Fibroblast of lung (primary cell): ENCODE results near the gene DOK3. TPM values are rescaled to one million over a fixed set of nuclear protein-coding genes. Genes with fewer than 3 reads are reported as not detected.

ENCODE experiments used
- DNase-seq, 2 donors: peaks; one replicate each; pipeline versions ENCODE4 v3.0.0 to v3.0.0-alpha.2; 2010; ENCODE audit warnings: low read depth in 2 of 2
- H2AFZ ChIP-seq: 2 replicates; pipeline ENCODE4 v1.5.1; 2012; ENCODE audit warnings: low read length, control low read depth, inconsistent platforms
- H3K27ac ChIP-seq: 2 replicates; pipeline ENCODE4 v1.5.1; 2011; ENCODE audit warnings: low read length, control low read depth; ENCODE audit not compliant: insufficient read depth
- H3K27me3 ChIP-seq: 2 replicates; pipeline ENCODE4 v1.5.1; 2011; ENCODE audit warnings: mild to moderate bottlenecking, low read length; ENCODE audit not compliant: control insufficient read depth, insufficient read depth
- H3K36me3 ChIP-seq: 2 replicates; pipeline ENCODE4 v1.5.1; 2011; ENCODE audit warnings: low read length; ENCODE audit not compliant: control insufficient read depth, insufficient read depth
- H3K4me1 ChIP-seq: 2 replicates; pipeline ENCODE4 v1.5.1; 2011; ENCODE audit warnings: low read length; ENCODE audit not compliant: control insufficient read depth, insufficient read depth; ENCODE audit errors: extremely low read depth
- H3K4me2 ChIP-seq: 2 replicates; pipeline ENCODE4 v1.5.1; 2011; ENCODE audit warnings: low read length, control low read depth; ENCODE audit not compliant: insufficient read depth; ENCODE audit errors: extremely low read depth
- H3K4me3 ChIP-seq, 4 experiments: fragments of 200-600 bp in 1 of 4; sonication (generic) in 1 of 4; replicated peaks in 1 of 4; 2 replicates each; pipeline ENCODE4 v1.5.1; 2011 to 2016; ENCODE audit warnings: low read length in 4 of 4, low read depth in 3 of 4, mild to moderate bottlenecking in 3 of 4, control low read depth in 2 of 4, inconsistent platforms in 1 of 4, mixed read lengths in 1 of 4; ENCODE audit not compliant: insufficient read depth in 1 of 4; ENCODE audit errors: control extremely low read depth in 1 of 4
- H3K79me2 ChIP-seq: 2 replicates; pipeline ENCODE4 v1.5.1; 2012; ENCODE audit warnings: mild to moderate bottlenecking, low read length, inconsistent platforms; ENCODE audit not compliant: control insufficient read depth, insufficient read depth
- H3K9ac ChIP-seq: 2 replicates; pipeline ENCODE4 v1.5.1; 2011; ENCODE audit warnings: mild to moderate bottlenecking, low read length, control low read depth; ENCODE audit not compliant: insufficient read depth
- H3K9me3 ChIP-seq: 2 replicates; pipeline ENCODE4 v1.5.1; 2012; ENCODE audit warnings: low read depth, low read length; ENCODE audit not compliant: control insufficient read depth, insufficient read depth
- H4K20me1 ChIP-seq: 2 replicates; pipeline ENCODE4 v1.5.1; 2011; ENCODE audit warnings: low read length; ENCODE audit not compliant: control insufficient read depth, insufficient read depth; ENCODE audit errors: extremely low read depth
- CTCF ChIP-seq, 2 donors: IDR thresholded peaks in 1 of 2; conservative IDR thresholded peaks in 1 of 2; 1 replicate in 1 of 2; 2 replicates in 1 of 2; pipeline ENCODE4 v1.5.1; 2011 to 2012; ENCODE audit warnings: low read length in 2 of 2, control low read depth in 1 of 2, inconsistent platforms in 1 of 2, low read depth in 1 of 2, mild to moderate bottlenecking in 1 of 2
- EZH2 ChIP-seq: IDR thresholded peaks from 2 replicates; pipeline ENCODE4 v1.5.1; 2012; ENCODE audit warnings: low read length, control low read depth, mild to moderate bottlenecking; ENCODE audit errors: missing control alignments
- polyA plus RNA-seq, 2 donors: library from polyadenylated mRNA; depleted of rRNA in 1 of 2; stranded (reverse) in 1 of 2; unstranded in 1 of 2; fragments of >200 nt; gene quantifications; 2 replicates each; pipeline ENCODE4 v1.2.1, GENCODE V29; 2011 to 2012; ENCODE audit warnings: missing spikeins in 1 of 2
- total RNA-seq: library from RNA; depleted of rRNA; stranded (reverse); fragments of >200 nt; gene quantifications from 2 replicates; pipeline ENCODE4 v1.2.1, GENCODE V29; 2014

Gene DOK3
- total and polyA plus RNA-seq, 2 donors (not counting 1 experiment from before 2014, with no cell fraction given), result 0.99 to 1.5 TPM

GRCh38 chr5:177531209-177531940, 21.7 kb upstream of the DOK3 start:
- TF ChIP-seq CTCF (conservative IDR thresholded peaks at IDR 0.05 in 1 of 2, IDR thresholded peaks at IDR 0.05 in 1 of 2; ENCODE audit: low read depth in 1 of 2, low read length in 2 of 2), result no peak
- no peak for TF ChIP-seq EZH2
- DNase-seq, result no peak

GRCh38 chr5:177530638-177531037, 21.0 kb upstream of the DOK3 start:
- no peak overlapping the region for H3K4me3 ChIP-seq
- H3K4me1 ChIP-seq, result no peaks in the 10 kb centered on the region
- H3K4me2 ChIP-seq, result no peak overlapping the region
- peaks cover 44% of the 10 kb centered on the region for H3K36me3 ChIP-seq
- no peak overlapping the region for H3K9ac ChIP-seq
- no peak for DNase-seq
- H3K9me3 ChIP-seq, result no peaks in the 10 kb centered on the region
- H3K27me3 ChIP-seq, result no peaks in the 10 kb centered on the region
- TF ChIP-seq EZH2, result no peak
- TF ChIP-seq CTCF (conservative IDR thresholded peaks at IDR 0.05 in 1 of 2, IDR thresholded peaks at IDR 0.05 in 1 of 2; ENCODE audit: low read depth in 1 of 2, low read length in 2 of 2), result no peak
- no peak overlapping the region for H3K27ac ChIP-seq
- H3K79me2 ChIP-seq, result peaks cover 9% of the 10 kb centered on the region
- H2AFZ ChIP-seq, result no peak overlapping the region
- no peaks in the 10 kb centered on the region for H4K20me1 ChIP-seq

More at GRCh38 chr5:177531209-177531940, 21.7 kb upstream of the DOK3 start:
- Histone ChIP-seq H2AFZ (no peak overlapping the region), H3K4me3 (no peak overlapping the region), H3K27me3 (no peaks in the 10 kb centered on the region), H3K27ac (no peak overlapping the region), H3K36me3 (peaks cover 47% of the 10 kb centered on the region), H3K9ac (no peak overlapping the region), H3K79me2 (peaks cover 9% of the 10 kb centered on the region), H3K9me3 (no peaks in the 10 kb centered on the region), H4K20me1 (no peaks in the 10 kb centered on the region), H3K4me1 (no peaks in the 10 kb centered on the region), H3K4me2 (no peak overlapping the region)

DNA sequence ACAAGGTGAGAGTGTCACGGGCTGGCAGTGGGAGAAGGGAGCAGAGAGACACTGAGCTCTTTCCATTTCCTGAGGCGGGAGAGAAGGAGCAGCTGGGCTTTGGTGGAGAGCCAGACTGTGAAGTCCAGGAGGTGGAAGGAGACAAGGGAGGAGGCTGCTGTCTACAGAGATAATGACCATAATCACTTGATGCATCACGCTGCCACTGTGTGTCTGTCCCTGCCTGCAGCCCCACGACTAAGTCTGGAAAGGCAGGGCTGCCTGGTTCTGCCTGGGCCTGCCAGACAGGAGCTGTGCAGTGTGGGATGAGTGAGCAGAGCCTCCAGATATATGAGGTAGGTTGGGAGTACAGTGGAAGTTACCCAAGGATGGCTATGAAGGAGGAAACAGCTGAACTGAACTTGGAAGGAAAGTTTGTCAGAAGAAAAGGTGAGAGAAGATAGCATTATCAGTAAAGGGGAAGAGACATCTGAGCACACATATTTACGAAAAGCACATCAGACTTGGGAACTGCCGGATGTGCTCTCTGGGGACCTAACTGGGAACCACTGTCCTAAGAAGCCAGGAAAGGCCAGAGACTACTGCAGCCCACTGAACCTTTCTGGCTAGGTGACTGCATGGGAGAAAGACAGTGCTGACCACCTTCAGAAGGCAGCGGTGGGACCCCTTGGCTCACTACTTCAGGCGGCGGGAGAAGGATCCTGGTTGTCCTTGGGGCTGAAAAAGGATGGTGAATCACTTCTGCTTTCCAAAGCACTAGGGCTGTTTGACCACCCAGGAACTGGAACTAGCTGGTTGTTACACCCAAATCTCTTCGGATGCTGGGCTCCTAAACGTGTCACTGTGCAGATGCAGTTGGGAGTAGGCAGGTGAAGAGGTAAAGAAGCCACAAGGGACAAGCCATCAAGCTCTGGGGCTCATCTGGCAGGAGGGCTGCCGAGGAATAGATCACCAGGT, 19.9 kb upstream of the DOK3 start:
- Histone ChIP-seq H3K27me3 (no peaks in the 10 kb centered on the region), H3K4me3 (no peak overlapping the region), H3K4me2 (no peak overlapping the region), H2AFZ (no peak overlapping the region), H3K9me3 (no peaks in the 10 kb centered on the region), H3K4me1 (no peaks in the 10 kb centered on the region), H3K27ac (no peak overlapping the region), H3K36me3 (peaks cover 44% of the 10 kb centered on the region), H3K9ac (no peak overlapping the region), H3K79me2 (peaks cover 9% of the 10 kb centered on the region), H4K20me1 (no peaks in the 10 kb centered on the region)
- TF ChIP-seq EZH2, result no peak
- TF ChIP-seq CTCF (conservative IDR thresholded peaks at IDR 0.05 in 1 of 2, IDR thresholded peaks at IDR 0.05 in 1 of 2; ENCODE audit: low read depth in 1 of 2, low read length in 2 of 2), result no peak
- no peak for DNase-seq
